Hematopoietic multipotent progenitor cell (in vitro differentiated cells): ENCODE results near the gene DUSP12. TPM values are rescaled to one million over a fixed set of nuclear protein-coding genes. Genes with fewer than 3 reads are reported as not detected.
"Not testable (repeated sequence)": the region's sequence is repeated elsewhere in the genome, so short reads cannot be mapped to it uniquely, and the experiment has no call there.

Experiments used
- DNase-seq, 3 donors: peaks; one replicate each; pipeline ENCODE4 v3.0.0-alpha.2; 2011 to 2015; ENCODE audit warnings: low read depth in 2 of 3, low spot score in 2 of 3
- total RNA-seq: library from RNA; depleted of rRNA; stranded (reverse); fragments of >200 nt; gene quantifications from one replicate; pipeline ENCODE4 v1.2.3, GENCODE V29; 2012

Gene DUSP12, protein sequence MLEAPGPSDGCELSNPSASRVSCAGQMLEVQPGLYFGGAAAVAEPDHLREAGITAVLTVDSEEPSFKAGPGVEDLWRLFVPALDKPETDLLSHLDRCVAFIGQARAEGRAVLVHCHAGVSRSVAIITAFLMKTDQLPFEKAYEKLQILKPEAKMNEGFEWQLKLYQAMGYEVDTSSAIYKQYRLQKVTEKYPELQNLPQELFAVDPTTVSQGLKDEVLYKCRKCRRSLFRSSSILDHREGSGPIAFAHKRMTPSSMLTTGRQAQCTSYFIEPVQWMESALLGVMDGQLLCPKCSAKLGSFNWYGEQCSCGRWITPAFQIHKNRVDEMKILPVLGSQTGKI
- 26.1 TPM for total RNA-seq

DNA sequence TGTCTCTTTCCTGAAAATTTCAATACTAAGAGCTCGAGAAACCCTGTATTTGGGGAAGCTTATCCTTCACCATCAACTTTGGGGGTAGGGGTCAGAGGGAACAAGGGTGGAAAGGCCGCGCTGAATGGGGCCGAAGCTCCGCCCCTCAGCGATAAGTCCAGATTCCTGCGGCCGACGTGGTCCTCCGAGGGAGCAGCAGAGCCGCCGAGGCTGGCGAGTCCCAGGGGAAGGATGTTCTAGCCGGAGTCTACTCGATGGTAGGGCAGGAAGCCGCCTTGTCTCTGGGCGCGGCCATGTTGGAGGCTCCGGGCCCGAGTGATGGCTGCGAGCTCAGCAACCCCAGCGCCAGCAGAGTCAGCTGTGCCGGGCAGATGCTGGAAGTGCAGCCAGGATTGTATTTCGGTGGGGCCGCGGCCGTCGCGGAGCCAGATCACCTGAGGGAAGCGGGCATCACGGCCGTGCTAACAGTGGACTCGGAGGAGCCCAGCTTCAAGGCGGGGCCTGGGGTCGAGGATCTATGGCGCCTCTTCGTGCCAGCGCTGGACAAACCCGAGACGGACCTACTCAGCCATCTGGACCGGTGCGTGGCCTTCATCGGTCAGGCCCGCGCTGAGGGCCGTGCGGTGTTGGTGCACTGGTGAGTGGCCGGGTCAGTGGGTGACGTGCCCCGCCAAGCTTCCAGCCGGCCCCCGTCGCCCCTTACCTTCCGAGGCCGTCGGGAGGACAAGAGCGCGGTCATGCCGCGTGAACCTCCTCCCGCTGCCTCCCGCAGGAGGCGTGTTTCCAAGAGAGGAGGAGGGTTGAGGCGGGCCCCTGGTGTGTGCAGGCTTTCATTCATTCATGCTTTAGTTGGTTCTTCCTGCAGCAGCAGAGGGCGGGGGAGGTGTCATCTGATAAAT, at the start of gene DUSP12:
DUSP12 (plus strand) TSS at position 278 of the 899 bp plus-strand sequence; CDS start at position 294, 16 bp downstream.
- DNase-seq: peak in 2 of 3 donors; percentile 91 to 94

GRCh38 chr1:161702250-161702649, 47.3 kb upstream of the DUSP12 start:
- DNase-seq: no peak

DNA sequence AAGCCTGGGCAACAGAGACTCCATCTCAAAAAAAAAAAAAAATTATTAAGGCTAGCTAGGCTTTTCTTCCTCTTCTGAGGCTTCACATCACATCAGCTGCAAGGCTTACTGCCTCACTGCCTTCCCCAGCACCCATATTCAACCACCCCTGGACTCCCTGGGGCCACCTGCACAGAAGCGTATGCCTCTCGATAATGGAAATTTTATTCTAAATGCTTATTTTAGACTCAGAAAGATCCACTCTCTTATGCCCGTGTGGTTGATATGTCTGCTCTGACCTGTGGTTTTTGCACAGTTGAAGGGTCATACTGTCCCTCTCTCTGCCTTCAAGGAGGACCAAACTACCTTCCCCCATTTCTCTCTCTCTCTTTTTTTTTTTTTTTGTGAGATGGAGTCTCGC, 44.0 kb upstream of the DUSP12 start:
- DNase-seq: no peak

GRCh38 chr1:161706113-161706481, 43.5 kb upstream of the DUSP12 start:
- no peak for DNase-seq

- peak in 1 of 3 donors; percentile 66 for DNase-seq
These were observed 42.9 kb upstream of the DUSP12 start, which contains the start of gene FCRLA for GRCh38 chr1:161706482-161707347. Gene FCRLA (plus strand): TSS chr1:161707229. CDS start chr1:161707265, 36 bp downstream.

DNA sequence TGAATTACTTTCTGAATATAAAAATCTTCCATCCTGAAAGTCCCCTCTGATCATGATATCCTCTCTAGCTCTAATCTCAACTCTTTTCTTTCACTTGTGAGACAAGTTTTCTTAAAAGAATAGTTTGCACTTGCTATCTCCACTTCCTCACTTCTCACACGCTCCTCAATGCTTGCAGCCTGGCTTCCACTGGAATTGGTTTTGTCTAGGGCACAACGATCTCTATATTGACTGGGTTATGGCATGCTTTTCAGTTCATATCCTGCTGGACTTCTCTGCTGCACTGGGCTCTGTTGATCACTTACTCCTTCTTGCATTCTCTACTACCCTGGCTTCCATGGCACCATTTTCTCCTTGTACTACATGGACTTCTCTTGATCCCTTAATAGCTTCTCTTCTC, 42.1 kb upstream of the DUSP12 start:
- DNase-seq: no peak

GRCh38 chr1:161709373-161709772, 40.2 kb upstream of the DUSP12 start:
- no peak for DNase-seq

GRCh38 chr1:161710560-161710959, 39.0 kb upstream of the DUSP12 start:
- no peak for DNase-seq

- no peak for DNase-seq
These were observed 30.8 kb upstream of the DUSP12 start for GRCh38 chr1:161718559-161719324.

- DNase-seq: no peak
These were observed 30.3 kb upstream of the DUSP12 start for GRCh38 chr1:161719325-161719611.

DNA sequence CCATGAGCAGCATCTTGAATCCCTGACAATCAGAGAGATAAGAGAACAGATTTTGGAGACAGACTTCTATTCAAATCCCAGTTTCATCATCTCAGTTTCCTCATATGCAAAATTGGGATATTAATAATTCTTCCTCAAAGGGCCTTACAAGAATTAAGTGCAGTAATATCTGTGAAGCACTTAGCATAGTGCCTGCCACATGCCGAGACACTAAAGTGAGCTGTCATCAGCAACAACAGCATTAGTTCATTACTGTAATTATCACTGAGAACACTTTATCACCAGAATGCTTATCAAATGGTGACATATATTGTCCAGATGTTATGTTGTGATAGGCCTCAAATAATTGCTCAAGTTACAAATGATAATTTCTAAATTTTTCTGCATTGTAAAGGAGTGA, 29.2 kb upstream of the DUSP12 start:
- no peak for DNase-seq

- DNase-seq: no peak
These were observed 28.4 kb upstream of the DUSP12 start, which contains the start of gene FCRLB for GRCh38 chr1:161720956-161721737. Gene FCRLB (plus strand): TSS chr1:161721544. CDS start chr1:161722673, 1,129 bp downstream.

DNA sequence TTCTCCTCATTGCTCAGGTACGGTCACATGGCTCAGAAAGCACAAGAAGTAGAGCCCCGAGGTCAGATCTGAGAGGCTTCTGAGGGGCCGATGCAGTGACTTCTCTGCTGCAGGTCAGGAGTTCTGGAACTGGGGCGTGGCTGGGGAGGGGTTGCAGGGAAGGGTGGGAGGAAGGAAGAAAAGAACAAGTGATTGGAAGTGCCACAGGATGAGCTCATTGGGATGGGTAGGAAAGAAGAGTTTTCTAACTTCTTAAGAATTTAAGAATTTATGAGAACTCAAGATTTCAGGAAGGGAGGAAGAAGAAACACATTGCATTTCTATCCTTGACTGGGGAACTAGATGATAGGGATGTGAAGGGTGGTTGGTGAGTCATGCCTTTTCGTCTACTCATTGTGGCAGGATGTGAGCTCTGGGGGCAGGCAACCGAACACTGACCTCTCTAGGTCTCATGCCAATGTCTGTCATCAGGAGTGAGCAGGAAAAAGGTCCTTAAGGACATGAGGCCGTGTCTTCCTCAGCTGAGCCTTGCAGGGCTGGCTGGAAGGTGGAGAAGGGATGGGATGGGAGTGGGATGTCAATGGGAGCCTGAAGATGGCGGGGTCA, 27.7 kb upstream of the DUSP12 start:
- DNase-seq: peak in 2 of 3 donors; percentile 45 to 46

GRCh38 chr1:161722406-161722805, 27.2 kb upstream of the DUSP12 start:
- DNase-seq: no peak

GRCh38 chr1:161723459-161724141, 26.0 kb upstream of the DUSP12 start:
- no peak for DNase-seq

DNA sequence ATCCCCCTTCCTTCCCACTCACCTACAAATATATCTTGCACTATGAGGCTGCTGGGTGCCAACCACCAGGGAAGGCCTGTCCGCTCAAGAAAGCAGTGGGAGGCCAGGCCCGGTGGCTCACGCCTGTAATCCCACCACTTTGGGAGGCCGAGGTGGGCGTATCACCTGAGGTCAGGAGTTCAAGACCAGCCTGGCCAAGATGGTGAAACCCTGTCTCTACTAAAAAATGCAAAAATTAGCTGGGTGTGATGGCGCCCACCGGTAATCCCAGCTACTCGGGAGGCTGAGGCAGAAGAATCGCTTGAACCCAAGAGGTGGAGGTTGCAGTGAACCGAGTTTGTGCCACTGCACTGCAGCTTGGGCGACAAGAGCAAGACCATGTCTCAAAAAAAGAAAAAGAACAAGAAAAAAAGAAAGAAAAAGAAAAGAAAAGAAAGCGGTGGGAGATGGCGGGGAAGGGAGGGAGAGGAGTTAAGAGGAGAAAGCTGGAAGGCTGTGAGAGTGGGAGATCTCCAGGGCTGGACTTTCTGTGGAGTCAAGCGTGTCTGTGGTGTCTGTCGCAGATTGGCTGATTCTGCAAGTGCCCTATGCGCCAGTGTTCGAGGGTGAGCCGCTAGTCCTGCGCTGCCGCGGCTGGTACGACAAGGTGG, 24.2 kb upstream of the DUSP12 start:
- DNase-seq: not testable (repeated sequence)

DNA sequence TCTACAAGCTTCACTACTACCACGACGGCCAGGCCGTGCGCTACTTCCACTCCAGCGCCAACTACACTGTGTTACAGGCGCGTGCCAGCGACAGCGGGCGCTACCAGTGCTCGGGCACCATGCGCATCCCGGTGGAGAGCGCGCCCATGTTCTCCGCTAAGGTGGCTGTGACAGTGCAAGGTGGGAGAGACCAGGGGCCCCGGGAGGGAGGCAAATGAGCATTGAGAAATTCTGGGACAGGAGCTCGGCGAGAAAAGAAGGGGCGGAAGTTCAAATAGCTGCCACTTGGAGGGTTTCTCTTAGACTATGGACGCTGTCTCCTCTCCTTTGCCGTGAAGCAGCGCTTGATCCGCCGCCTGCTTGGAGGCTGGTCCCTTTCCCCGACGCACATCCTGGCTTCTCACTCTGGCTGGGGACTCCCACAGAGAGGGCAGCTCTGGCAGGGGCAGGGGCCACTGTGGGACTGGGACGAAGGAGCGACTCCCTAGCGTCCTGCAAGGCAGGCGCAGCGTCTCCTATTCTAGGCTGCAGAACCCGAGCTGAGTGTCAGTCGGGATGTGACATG, 23.6 kb upstream of the DUSP12 start:
- DNase-seq: peak in 2 of 3 donors; percentile 35 to 43
